PC-9 (cell line): ENCODE measurements around the gene LAMA2. TPM values are rescaled to one million over a fixed set of nuclear protein-coding genes. Genes with fewer than 3 reads are reported as not detected.

Experiments
- BruUV-seq: library from RNA; stranded (reverse); fragments of 400-500 nt; replicated peaks from 2 replicates; lab custom pipeline; 2021; lab: Mats Ljungman, UMichigan
- CTCF ChIA-PET: fragments of 300-600 bp; sonication (Branson Sonifier 250); formaldehyde crosslinking; loops from one replicate; lab custom pipeline; 2022; ENCODE audit warnings: antibody characterized with exemption; lab: Charles Lee
- POLR2A ChIA-PET: fragments of 300-600 bp; sonication (Branson Sonifier 250); formaldehyde crosslinking; loops from one replicate; lab custom pipeline; 2022; ENCODE audit warnings: antibody characterized with exemption; ENCODE audit not compliant: unreplicated experiment; lab: Charles Lee
- DNase-seq, 2 experiments: peaks; one replicate each; pipeline versions ENCODE4 v3.0.0 to v3.0.0-alpha.2; 2015 to 2022; ENCODE audit warnings: mixed read lengths in 1 of 2
- H2AFZ ChIP-seq: fragments of 200-600 bp; sonication (generic); 2 replicates; pipeline ENCODE4 v1.8.1; 2017; ENCODE audit warnings: antibody characterized with exemption
- H3F3A ChIP-seq: fragments of 200-600 bp; sonication (generic); 2 replicates; pipeline ENCODE4 v1.8.1; 2017; ENCODE audit warnings: antibody characterized with exemption, mild to moderate bottlenecking, low read depth; ENCODE audit not compliant: insufficient read depth
- H3K27ac ChIP-seq: fragments of 200-600 bp; sonication (generic); 2 replicates; pipeline ENCODE4 v1.6.1; 2016; ENCODE audit warnings: mixed run types
- H3K27me3 ChIP-seq: fragments of 200-600 bp; sonication (generic); 2 replicates; pipeline ENCODE4 v1.6.1; 2016; ENCODE audit warnings: low read depth, mixed run types; ENCODE audit not compliant: insufficient read depth
- H3K36me3 ChIP-seq: fragments of 200-600 bp; sonication (generic); 2 replicates; pipeline ENCODE4 v1.6.1; 2016; ENCODE audit warnings: low read depth, mixed run types
- H3K4me1 ChIP-seq: fragments of 200-600 bp; sonication (generic); replicated peaks from 2 replicates; pipeline ENCODE4 v1.6.1; 2016; ENCODE audit warnings: mixed run types; ENCODE audit not compliant: insufficient read depth
- H3K4me2 ChIP-seq: fragments of 200-600 bp; sonication (generic); 2 replicates; pipeline ENCODE4 v1.6.1; 2017; ENCODE audit warnings: mixed run types
- H3K4me3 ChIP-seq: fragments of 200-600 bp; sonication (generic); 2 replicates; pipeline ENCODE4 v1.6.1; 2016; ENCODE audit warnings: mixed run types
- H3K79me2 ChIP-seq: fragments of 200-600 bp; sonication (generic); 2 replicates; pipeline ENCODE4 v1.6.1; 2017; ENCODE audit warnings: low read depth, mixed run types
- H3K9me2 ChIP-seq: fragments of 200-600 bp; sonication (generic); 2 replicates; pipeline ENCODE4 v1.8.1; 2017; ENCODE audit warnings: mild to moderate bottlenecking; ENCODE audit not compliant: insufficient read depth
- H3K9me3 ChIP-seq: fragments of 200-600 bp; sonication (generic); 2 replicates; pipeline ENCODE4 v1.8.1; 2016; ENCODE audit warnings: low read depth; ENCODE audit not compliant: insufficient read depth
- H4K20me1 ChIP-seq: fragments of 200-600 bp; sonication (generic); 2 replicates; pipeline ENCODE4 v1.8.1; 2017; ENCODE audit not compliant: insufficient read depth
- EZH2 ChIP-seq: fragments of 200-600 bp; sonication (generic); IDR thresholded peaks from 2 replicates; pipeline ENCODE4 v1.8.0; 2017; ENCODE audit warnings: antibody characterized with exemption, low read depth
- intact Hi-C: fragments of 100-400 bp; cut with micrococcal nuclease; formaldehyde crosslinking; loops from one replicate; pipeline ENCODE4 v1.10.0; 2022; ENCODE audit not compliant: unreplicated experiment
- total RNA-seq: library from RNA; stranded (reverse); gene quantifications from 2 replicates; pipeline ENCODE4 v1.2.3, GENCODE V29; 2021
- TF ChIP-seq, protein P1 (sequence below): fragments of 200-600 bp; sonication (generic); conservative IDR thresholded peaks from 2 replicates; pipeline ENCODE4 v1.6.1; 2017; ENCODE audit warnings: mixed run types, antibody characterized with exemption, mild to moderate bottlenecking, moderate library complexity

LAMA2 gene
- total RNA-seq, 1 experiment from 2014 or later: 2.8 TPM

GRCh38 chr6:128844598-128844997 is 38.3 kb upstream of the LAMA2 start:
- H3K36me3 ChIP-seq: no peaks in the 10 kb centered on the region
- H3F3A ChIP-seq: no peaks in the 10 kb centered on the region
- H4K20me1 ChIP-seq: no peaks in the 10 kb centered on the region
- H3K27me3 ChIP-seq: no peaks in the 10 kb centered on the region
- H3K9me2 ChIP-seq: no peaks in the 10 kb centered on the region
- no peaks in the 10 kb centered on the region for H3K79me2 ChIP-seq
- no TSS peak for BruUV-seq
- H2AFZ ChIP-seq: no peak overlapping the region
- no peaks in the 10 kb centered on the region for H3K9me3 ChIP-seq
- H3K27ac ChIP-seq: no peak overlapping the region
- H3K4me2 ChIP-seq: no peak overlapping the region
- no peaks in the 10 kb centered on the region for H3K4me1 ChIP-seq
- H3K4me3 ChIP-seq: no peak overlapping the region
- POLR2A ChIA-PET: no interaction called here
- no peak for DNase-seq
- CTCF ChIA-PET: no interaction called here
- intact Hi-C loops: no loop called here
- no peak for TF ChIP-seq EZH2
- TF ChIP-seq, protein P1, sequence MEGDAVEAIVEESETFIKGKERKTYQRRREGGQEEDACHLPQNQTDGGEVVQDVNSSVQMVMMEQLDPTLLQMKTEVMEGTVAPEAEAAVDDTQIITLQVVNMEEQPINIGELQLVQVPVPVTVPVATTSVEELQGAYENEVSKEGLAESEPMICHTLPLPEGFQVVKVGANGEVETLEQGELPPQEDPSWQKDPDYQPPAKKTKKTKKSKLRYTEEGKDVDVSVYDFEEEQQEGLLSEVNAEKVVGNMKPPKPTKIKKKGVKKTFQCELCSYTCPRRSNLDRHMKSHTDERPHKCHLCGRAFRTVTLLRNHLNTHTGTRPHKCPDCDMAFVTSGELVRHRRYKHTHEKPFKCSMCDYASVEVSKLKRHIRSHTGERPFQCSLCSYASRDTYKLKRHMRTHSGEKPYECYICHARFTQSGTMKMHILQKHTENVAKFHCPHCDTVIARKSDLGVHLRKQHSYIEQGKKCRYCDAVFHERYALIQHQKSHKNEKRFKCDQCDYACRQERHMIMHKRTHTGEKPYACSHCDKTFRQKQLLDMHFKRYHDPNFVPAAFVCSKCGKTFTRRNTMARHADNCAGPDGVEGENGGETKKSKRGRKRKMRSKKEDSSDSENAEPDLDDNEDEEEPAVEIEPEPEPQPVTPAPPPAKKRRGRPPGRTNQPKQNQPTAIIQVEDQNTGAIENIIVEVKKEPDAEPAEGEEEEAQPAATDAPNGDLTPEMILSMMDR: no peak

DNA sequence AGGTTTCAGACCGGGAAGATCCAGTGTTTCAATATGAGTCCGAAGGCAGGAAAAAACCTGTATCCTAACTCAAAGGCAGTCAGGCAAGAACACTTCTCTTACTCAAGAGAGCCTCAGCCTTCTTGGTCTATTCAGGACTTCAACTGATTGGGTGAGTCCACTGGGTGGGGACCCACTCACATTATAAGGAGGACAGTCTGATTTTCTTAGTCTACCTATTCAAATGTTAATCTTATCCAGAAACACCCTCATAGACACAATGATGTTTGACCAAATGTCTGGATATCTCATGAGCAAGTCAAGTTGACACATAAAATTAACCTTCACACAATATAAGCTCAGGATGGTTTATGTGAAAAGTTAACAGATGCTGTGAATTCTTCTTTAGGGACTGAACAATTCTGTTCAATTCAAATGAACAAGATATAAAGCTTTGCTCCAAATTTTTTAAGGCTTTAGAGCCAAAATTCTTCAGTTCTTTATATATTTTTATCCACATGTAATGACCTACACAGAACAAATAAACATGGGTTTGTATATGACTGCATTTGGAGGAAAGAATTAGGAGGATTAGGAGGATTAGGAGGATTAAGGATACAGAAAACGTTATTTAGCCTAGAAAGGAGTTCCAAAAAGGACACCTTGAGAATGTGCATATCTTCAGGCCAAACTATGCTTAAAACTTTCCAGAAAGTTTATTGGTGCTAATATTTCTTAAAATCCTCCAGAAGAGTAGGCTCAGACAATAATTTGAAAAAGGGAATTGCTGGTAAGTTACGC is 35.3 kb upstream of the LAMA2 start:
- no peak overlapping the region for H2AFZ ChIP-seq
- no peaks in the 10 kb centered on the region for H3K36me3 ChIP-seq
- BruUV-seq: no TSS peak
- H3K79me2 ChIP-seq: no peaks in the 10 kb centered on the region
- H3K4me3 ChIP-seq: no peak overlapping the region
- H3F3A ChIP-seq: no peaks in the 10 kb centered on the region
- DNase-seq: no peak
- no peak overlapping the region for H3K27ac ChIP-seq
- TF ChIP-seq, protein P1: no peak
- no peak for TF ChIP-seq EZH2
- no peak overlapping the region for H3K4me2 ChIP-seq
- no peaks in the 10 kb centered on the region for H3K9me2 ChIP-seq
- intact Hi-C loops: no loop called here
- POLR2A ChIA-PET: no interaction called here
- H3K9me3 ChIP-seq: no peaks in the 10 kb centered on the region
- CTCF ChIA-PET: no interaction called here
- H3K4me1 ChIP-seq: no peaks in the 10 kb centered on the region
- H3K27me3 ChIP-seq: no peaks in the 10 kb centered on the region
- no peaks in the 10 kb centered on the region for H4K20me1 ChIP-seq

- ChIA-PET POLR2A (no interaction called here), CTCF (no interaction called here)
- H3K27ac ChIP-seq: no peak overlapping the region
- H2AFZ ChIP-seq: no peak overlapping the region
- no peaks in the 10 kb centered on the region for H4K20me1 ChIP-seq
- no peak for DNase-seq
- H3K4me3 ChIP-seq: no peak overlapping the region
- H3K9me3 ChIP-seq: no peaks in the 10 kb centered on the region
- no peaks in the 10 kb centered on the region for H3K36me3 ChIP-seq
- no peaks in the 10 kb centered on the region for H3K9me2 ChIP-seq
- intact Hi-C loops: no loop called here
- H3K27me3 ChIP-seq: no peaks in the 10 kb centered on the region
- no peaks in the 10 kb centered on the region for H3F3A ChIP-seq
- BruUV-seq: no TSS peak
- no peaks in the 10 kb centered on the region for H3K79me2 ChIP-seq
- H3K4me1 ChIP-seq: no peaks in the 10 kb centered on the region
- H3K4me2 ChIP-seq: no peak overlapping the region
- TF ChIP-seq, protein P1: no peak
- TF ChIP-seq EZH2: no peak
These were observed 34.6 kb upstream of the LAMA2 start for GRCh38 chr6:128848212-128848935.
